HEK293T (cell line): ENCODE data around the gene PRMT1.

Experiments used
- ARNT ChIP-seq: fragments of 450-650 bp; IDR thresholded peaks from 2 replicates; pipeline ENCODE4 v1.6.1; 2017; ENCODE audit warnings: mild to moderate bottlenecking
- BHLHE40 ChIP-seq: fragments of 450-650 bp; IDR thresholded peaks from 2 replicates; pipeline ENCODE4 v1.6.1; 2016; ENCODE audit warnings: mild to moderate bottlenecking, moderate library complexity, borderline replicate concordance
- ELF4 ChIP-seq: fragments of 450-650 bp; IDR thresholded peaks from 2 replicates; pipeline ENCODE4 v1.6.1; 2017; ENCODE audit warnings: antibody characterized with exemption
- FOXA1 ChIP-seq: fragments of 450-650 bp; IDR thresholded peaks from 2 replicates; pipeline ENCODE4 v1.6.1; 2016; ENCODE audit warnings: mild to moderate bottlenecking
- FOXM1 ChIP-seq: fragments of 450-650 bp; IDR thresholded peaks from 2 replicates; pipeline ENCODE4 v1.6.1; 2017; ENCODE audit warnings: mild to moderate bottlenecking, borderline replicate concordance
- HDGF ChIP-seq: fragments of 450-650 bp; IDR thresholded peaks from 2 replicates; pipeline ENCODE4 v1.6.1; 2017; ENCODE audit warnings: antibody characterized with exemption, borderline replicate concordance
- L3MBTL2 ChIP-seq: fragments of 450-650 bp; conservative IDR thresholded peaks from 2 replicates; pipeline ENCODE4 v1.6.1; 2016; ENCODE audit warnings: mild to moderate bottlenecking
- LEF1 ChIP-seq: fragments of 450-650 bp; IDR thresholded peaks from 2 replicates; pipeline ENCODE4 v1.6.1; 2017; ENCODE audit warnings: mild to moderate bottlenecking, borderline replicate concordance
- SP1 ChIP-seq: fragments of 450-650 bp; IDR thresholded peaks from 2 replicates; pipeline ENCODE4 v1.6.1; 2017
- SUZ12 ChIP-seq: fragments of 450-650 bp; IDR thresholded peaks from 2 replicates; pipeline ENCODE4 v1.6.1; 2016; ENCODE audit warnings: mild to moderate bottlenecking
- ZNF384 ChIP-seq: fragments of 450-650 bp; IDR thresholded peaks from 2 replicates; pipeline ENCODE4 v1.6.1; 2016
- TF ChIP-seq, protein P1 (sequence below): fragments of 450-650 bp; IDR thresholded peaks from 2 replicates; pipeline ENCODE4 v1.6.1; 2016

DNA sequence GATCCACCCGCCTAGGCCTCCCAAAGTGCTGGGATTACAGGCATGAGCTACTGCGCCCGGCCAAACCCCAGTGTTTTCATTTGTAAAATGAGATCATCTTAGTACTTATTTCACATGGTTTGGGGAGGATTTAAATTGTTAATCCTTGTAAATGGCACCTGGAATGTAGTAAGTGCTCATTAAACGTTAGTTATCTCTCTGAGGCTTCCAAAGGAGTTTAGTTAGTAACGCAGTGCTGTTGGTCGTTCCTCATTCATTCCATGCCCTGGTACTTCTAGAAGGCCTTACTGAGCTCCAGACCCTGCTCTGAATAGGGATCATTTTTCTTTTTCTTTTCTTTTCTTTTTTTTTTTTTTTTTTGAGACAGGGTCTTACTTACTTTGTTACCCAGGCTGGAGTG, 19.0 kb downstream of the PRMT1 start:
- no peak for TF ChIP-seq BHLHE40
- TF ChIP-seq L3MBTL2 = no peak
- no peak for TF ChIP-seq SUZ12
- no peak for TF ChIP-seq ARNT
- no peak for TF ChIP-seq FOXA1
- TF ChIP-seq SP1 = no peak
- TF ChIP-seq FOXM1 = no peak
- TF ChIP-seq, protein P1, sequence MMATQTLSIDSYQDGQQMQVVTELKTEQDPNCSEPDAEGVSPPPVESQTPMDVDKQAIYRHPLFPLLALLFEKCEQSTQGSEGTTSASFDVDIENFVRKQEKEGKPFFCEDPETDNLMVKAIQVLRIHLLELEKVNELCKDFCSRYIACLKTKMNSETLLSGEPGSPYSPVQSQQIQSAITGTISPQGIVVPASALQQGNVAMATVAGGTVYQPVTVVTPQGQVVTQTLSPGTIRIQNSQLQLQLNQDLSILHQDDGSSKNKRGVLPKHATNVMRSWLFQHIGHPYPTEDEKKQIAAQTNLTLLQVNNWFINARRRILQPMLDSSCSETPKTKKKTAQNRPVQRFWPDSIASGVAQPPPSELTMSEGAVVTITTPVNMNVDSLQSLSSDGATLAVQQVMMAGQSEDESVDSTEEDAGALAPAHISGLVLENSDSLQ = no peak
- no peak for TF ChIP-seq HDGF
- no peak for TF ChIP-seq ZNF384
- TF ChIP-seq LEF1 = no peak
- TF ChIP-seq ELF4 = no peak
